GM10266 (cell line): Measurements from ENCODE around the gene PRDX2.

Experiments
- DNase-seq: peaks from one replicate; pipeline ENCODE4 v3.0.0; 2012; ENCODE audit errors: extremely low spot score
- CTCF ChIP-seq: IDR thresholded peaks from 2 replicates; pipeline ENCODE4 v1.5.1; 2012; ENCODE audit warnings: mild to moderate bottlenecking, low read depth; ENCODE audit not compliant: control insufficient read depth, insufficient read depth; ENCODE audit errors: missing control alignments

The PRDX2 gene

GRCh38 chr19:12779162-12779993 is 22.2 kb downstream of the PRDX2 start:
- peak; percentile 35 for TF ChIP-seq CTCF
- DNase-seq: no peak

GRCh38 chr19:12778905-12779161 is 22.8 kb downstream of the PRDX2 start:
- DNase-seq: no peak
- TF ChIP-seq CTCF: no peak

GRCh38 chr19:12778017-12778904 is 23.3 kb downstream of the PRDX2 start:
- no peak for DNase-seq

GRCh38 chr19:12777217-12778016 is 24.2 kb downstream of the PRDX2 start:
- peak; percentile 86 for DNase-seq
- TF ChIP-seq CTCF: peak; percentile 97

More at GRCh38 chr19:12778017-12778904, 23.3 kb downstream of the PRDX2 start:
- no peak for TF ChIP-seq CTCF

GRCh38 chr19:12774588-12775555 is 26.7 kb downstream of the PRDX2 start, which contains the start of gene HOOK2:
Gene HOOK2 (minus strand): TSS chr19:12775552. CDS start chr19:12775449, 103 bp downstream.
- no peak for DNase-seq
- TF ChIP-seq CTCF: no peak

- DNase-seq: no peak
- TF ChIP-seq CTCF: peak; percentile 44
These were observed 28.0 kb downstream of the PRDX2 start for GRCh38 chr19:12773571-12773970.
